Fibroblast of villous mesenchyme (primary cell): ENCODE data around the gene BAZ1A. TPM values are rescaled to one million over a fixed set of nuclear protein-coding genes. Genes with fewer than 3 reads are reported as not detected.

Experiments used
- DNase-seq: peaks from one replicate; pipeline ENCODE4 v3.0.0-alpha.2; 2010; ENCODE audit warnings: low read depth
- H3K4me3 ChIP-seq: 2 replicates; pipeline ENCODE4 v1.5.1; 2011; ENCODE audit warnings: low read depth, mild to moderate bottlenecking, low read length
- total RNA-seq: library from RNA; depleted of rRNA; stranded (reverse); fragments of >200 nt; gene quantifications from 2 replicates; pipeline ENCODE4 v1.2.3, GENCODE V29; 2012
- TF ChIP-seq, protein P1 (sequence below): IDR thresholded peaks from 2 replicates; pipeline ENCODE4 v1.5.1; 2012; ENCODE audit warnings: low read depth, mild to moderate bottlenecking, low read length; ENCODE audit not compliant: insufficient read depth

The BAZ1A gene
- total RNA-seq, 1 donor, result 49.2 TPM

DNA sequence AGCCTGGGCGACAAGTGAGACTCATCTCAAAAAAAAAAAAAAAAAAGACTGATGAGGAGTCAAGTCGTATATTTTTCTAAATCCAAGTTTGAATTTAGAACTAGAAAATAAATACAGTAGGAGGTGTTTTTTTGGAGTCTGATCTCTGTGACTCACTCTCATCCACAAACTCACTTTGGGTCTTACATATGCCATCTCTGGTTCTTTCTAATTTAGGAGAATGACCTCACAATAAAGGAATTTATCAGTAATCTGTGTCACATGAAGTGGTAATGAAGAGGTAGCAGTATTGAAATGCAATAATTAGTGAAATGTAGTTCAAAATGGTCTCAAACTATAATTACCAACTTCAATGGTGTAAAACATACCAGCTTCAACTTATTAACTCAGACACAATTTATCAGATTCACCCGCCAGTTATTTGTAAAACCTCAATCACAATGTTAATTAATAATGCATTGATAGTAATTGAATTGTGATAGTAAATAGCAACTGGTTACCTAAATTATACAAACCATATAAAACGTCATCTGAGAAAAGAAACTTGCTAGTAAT, 156.3 kb downstream of the BAZ1A start:
- no peak overlapping the region for H3K4me3 ChIP-seq
- no peak for DNase-seq
- TF ChIP-seq, protein P1, sequence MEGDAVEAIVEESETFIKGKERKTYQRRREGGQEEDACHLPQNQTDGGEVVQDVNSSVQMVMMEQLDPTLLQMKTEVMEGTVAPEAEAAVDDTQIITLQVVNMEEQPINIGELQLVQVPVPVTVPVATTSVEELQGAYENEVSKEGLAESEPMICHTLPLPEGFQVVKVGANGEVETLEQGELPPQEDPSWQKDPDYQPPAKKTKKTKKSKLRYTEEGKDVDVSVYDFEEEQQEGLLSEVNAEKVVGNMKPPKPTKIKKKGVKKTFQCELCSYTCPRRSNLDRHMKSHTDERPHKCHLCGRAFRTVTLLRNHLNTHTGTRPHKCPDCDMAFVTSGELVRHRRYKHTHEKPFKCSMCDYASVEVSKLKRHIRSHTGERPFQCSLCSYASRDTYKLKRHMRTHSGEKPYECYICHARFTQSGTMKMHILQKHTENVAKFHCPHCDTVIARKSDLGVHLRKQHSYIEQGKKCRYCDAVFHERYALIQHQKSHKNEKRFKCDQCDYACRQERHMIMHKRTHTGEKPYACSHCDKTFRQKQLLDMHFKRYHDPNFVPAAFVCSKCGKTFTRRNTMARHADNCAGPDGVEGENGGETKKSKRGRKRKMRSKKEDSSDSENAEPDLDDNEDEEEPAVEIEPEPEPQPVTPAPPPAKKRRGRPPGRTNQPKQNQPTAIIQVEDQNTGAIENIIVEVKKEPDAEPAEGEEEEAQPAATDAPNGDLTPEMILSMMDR, result no peak

DNA sequence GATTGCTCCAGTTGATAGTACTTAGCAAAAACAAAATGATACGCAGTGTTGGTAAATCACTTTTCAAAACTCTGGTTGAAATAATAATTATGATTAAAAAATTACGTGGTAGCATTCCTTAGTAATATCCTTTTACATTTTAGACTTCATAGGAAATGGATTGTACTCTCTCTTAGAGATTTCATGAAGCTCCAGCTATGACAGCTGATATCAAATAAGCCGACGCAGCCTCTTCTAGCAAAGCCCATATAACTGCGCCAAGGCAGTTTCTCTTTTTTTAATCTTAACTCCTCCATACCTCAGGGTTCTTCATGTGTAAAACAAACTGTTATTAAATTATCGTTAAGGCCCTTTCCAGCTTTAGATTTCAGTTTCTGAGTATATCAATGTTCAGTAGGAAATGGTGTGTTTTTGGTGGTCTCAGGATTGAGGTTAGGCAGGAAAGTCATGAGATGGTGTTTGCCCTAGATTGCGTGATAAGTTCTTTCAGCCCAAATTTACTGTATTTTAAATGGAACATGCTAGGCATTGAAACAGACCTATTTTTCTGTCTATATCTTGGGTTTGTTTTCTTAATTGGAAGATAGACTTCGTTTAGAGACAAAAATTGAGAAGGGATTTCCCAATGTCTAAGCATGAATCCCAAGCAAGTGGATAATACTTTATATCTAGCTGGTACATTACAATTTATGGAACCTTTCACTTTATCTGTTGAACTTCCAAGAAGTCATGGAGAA, 159.9 kb downstream of the BAZ1A start:
- peak; percentile 23 for DNase-seq
- TF ChIP-seq, protein P1, result no peak
- peak overlapping the region; percentile 86 for H3K4me3 ChIP-seq

DNA sequence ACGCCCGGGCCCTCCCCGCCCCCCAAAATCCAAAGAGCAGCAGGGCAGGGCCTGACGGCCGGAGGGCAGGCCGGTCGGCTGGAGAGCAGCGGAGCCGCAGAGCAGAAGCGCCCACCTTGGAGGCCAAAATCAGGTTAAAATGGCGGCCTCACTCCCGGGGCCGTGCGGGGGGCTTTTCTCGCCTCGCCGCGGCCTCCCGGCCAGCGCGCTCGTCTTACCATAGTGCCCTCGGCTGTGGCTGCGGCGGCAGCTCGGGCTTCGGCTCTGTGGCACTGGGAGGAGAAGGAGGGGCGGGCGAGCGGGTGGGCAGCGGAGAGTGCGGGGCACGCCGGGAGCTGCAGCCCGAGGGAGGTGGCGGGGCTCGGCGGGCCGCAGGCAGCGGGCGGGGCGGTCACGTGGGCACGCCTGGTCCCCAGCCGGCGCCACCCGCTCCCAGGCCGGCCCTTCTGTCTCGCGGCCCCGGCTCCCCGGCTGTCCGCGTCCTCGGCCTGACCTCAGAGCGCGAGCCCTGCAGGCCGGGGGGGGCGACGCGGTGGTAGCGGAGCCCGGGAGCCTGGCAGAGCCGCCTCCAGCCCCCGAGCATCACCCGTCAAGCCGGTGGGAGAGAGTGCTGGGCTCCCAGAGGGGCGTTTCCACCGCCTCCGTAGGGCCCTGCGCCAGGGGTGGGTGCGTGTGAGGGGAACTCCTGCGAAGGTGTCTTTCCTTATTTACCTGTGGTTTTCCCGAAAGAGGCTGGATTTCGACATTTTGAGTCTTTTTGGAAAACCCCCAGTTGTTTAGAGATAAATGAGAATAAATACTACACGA, 160.6 kb downstream of the BAZ1A start, which contains the start of gene CFL2:
Gene CFL2, minus strand, starts transcription at position 274 of the 807 bp plus-strand sequence. Its CDS starts 53 bp downstream, at position 221.
- DNase-seq, result peak; percentile 65
- H3K4me3 ChIP-seq, result peak within 1 kb of the TSS; percentile 86
- TF ChIP-seq, protein P1, result no peak

DNA sequence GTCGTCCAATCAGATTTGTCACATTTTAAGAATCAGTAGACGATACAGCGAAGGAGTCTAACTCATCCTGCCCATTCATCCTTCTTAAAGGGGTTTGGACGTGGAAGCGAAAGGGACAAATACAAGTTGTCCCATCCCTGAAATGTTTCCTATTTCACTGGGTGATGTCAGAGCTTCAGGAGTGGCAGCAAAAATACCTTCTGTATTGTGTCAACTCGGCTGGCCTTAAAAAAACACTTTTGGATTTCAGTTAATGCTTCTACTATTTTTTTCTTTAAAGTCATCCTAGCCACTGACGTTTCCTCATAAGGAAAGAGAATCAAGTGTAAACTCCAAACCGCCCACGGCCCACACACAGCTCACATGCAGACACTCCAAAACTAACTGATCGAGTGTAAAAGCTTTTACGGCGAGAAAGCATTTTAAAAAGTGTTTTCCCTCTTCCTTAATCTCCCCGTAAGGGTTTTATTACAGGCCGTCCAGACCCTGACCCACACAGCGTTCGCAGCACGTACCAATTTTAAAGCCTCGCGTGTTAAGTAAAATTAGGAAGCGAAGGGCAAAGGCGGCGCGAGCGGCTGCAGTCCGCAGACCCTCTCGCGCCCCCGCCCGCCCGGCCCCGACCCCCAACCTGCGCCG, 161.4 kb downstream of the BAZ1A start:
- TF ChIP-seq, protein P1, result no peak
- H3K4me3 ChIP-seq, result peak overlapping the region; percentile 86
- DNase-seq, result peak; percentile 77

DNA sequence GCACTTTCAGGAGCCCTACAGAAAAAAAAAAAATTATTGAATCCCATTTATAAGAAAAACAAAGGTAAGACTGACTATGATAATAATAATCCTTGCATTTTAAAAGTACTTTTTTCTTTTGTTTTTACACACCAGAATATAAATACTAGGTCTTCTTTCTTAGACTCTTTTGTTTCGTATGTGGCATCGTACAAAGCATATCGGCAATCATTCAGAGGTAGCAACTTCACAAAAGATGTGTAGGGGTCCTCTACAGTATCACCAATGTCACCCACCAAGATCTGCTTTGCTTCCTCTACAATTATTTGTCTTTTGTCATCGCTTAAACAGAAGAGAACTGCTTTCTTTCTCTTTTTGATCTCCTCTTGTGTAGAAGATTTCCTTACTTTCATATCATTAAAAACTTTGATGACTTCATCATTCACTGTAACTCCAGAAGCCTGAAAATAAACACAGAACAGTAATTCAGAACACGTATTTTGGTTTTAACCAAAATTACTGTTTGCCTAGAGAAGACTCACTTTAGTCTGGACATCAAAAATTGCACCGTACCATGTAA, 162.0 kb downstream of the BAZ1A start:
- DNase-seq, result no peak
- TF ChIP-seq, protein P1, result no peak
- H3K4me3 ChIP-seq, result peak overlapping the region; percentile 86
